Upper lobe of right lung (tissue), 1 donor: Measurements from ENCODE around the gene TRIM65. TPM values are rescaled to one million over a fixed set of nuclear protein-coding genes. Genes with fewer than 3 reads are reported as not detected.
"Not testable (repeated sequence)": the region's sequence is repeated elsewhere in the genome, so short reads cannot be mapped to it uniquely, and the experiment has no call there.

Experiments
- ATAC-seq: fragments of 200-7000 bp; cut with Tn5 transposase; one replicate; pipeline ENCODE4 v1.9.1; 2020; ENCODE audit warnings: mild to moderate bottlenecking, moderate library complexity
- DNase-seq: peaks from one replicate; pipeline ENCODE4 v3.0.0-alpha.2; 2020
- H3K27ac ChIP-seq: fragments of 200-600 bp; one replicate; pipeline ENCODE4 v1.8.0; 2022
- H3K27me3 ChIP-seq: fragments of 200-600 bp; one replicate; pipeline ENCODE4 v1.8.0; 2022; ENCODE audit warnings: mild to moderate bottlenecking
- H3K36me3 ChIP-seq: fragments of 200-600 bp; one replicate; pipeline ENCODE4 v1.8.0; 2022
- H3K4me1 ChIP-seq: fragments of 200-600 bp; one replicate; pipeline ENCODE4 v1.8.0; 2022
- H3K4me3 ChIP-seq: fragments of 200-600 bp; one replicate; pipeline ENCODE4 v1.8.0; 2022; ENCODE audit warnings: mild to moderate bottlenecking
- H3K9me3 ChIP-seq: fragments of 200-600 bp; one replicate; pipeline ENCODE4 v1.8.0; 2022
- intact Hi-C: fragments of 100-400 bp; cut with DNase I; formaldehyde crosslinking; loops from one replicate; pipeline ENCODE4 v1.11.0; 2022
- total RNA-seq: library from RNA; stranded (reverse); fragmentation: NEBNext Ultra II Directional; extraction: Animal tissue kit (Norgen Biotek cat#: 25700); gene quantifications from one replicate; pipeline ENCODE4 v1.2.1, GENCODE V29; 2021
- TF ChIP-seq, protein P1 (sequence below): fragments of 200-600 bp; IDR thresholded peaks from one replicate; pipeline ENCODE4 v1.8.0; 2022; ENCODE audit warnings: antibody characterized with exemption
- donor health status: DM: no; HTN: yes; CAD: no; lungs with severe emphysema.

TRIM65 gene
- total RNA-seq, 1 donor from 2014 or later: 28.7 TPM

DNA sequence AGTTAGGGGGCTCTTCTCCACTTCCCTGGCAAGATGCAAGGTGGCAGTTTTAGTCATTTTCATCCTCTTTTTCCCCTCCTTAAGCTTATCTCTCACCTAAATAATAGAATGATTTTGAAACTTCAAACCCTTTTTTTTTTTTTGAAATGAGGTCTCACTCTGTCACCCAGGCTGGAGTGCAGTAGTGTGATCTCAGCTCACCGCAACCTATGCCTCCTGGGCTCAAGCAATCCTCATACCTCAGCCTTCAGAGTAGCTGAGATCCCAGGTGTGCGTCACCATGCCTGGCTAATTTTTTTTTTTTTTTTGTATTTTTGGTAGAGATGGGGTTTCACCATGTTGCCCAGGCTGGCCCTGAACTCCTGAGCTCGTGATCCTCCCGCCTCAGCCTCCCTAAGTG, 31.9 kb downstream of the TRIM65 start:
- H3K9me3 ChIP-seq, H3K4me3 ChIP-seq, intact Hi-C loops, ATAC-seq, H3K36me3 ChIP-seq, DNase-seq, H3K27me3 ChIP-seq: not testable (repeated sequence)
- H3K4me1 ChIP-seq: peaks cover 27% of the 10 kb centered on the region
- peak overlapping the region; percentile 88 for H3K27ac ChIP-seq

DNA sequence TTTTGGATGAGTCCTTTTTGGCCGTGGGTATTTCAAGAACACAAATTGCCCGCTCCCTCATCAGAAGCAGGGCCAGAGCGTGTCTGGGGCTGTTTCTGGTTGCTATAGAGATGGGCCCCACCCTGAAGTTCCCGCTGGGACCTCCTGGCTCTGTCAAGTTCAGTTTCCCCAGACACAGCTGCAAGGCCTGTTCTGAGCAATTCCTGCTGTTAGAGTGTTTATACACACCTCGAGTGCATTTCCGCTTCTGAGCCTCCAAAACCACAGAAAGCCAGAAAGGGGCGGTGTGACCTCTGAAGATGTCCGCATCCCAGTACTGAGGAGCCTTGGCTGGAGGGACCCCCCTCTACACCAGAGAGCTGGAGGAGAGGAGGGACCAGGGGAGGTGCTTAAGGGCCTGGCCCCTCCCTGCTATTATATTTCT, 32.3 kb downstream of the TRIM65 start:
- no peak overlapping the region for H3K4me3 ChIP-seq
- H3K27ac ChIP-seq: peak overlapping the region; percentile 88
- TF ChIP-seq, protein P1, sequence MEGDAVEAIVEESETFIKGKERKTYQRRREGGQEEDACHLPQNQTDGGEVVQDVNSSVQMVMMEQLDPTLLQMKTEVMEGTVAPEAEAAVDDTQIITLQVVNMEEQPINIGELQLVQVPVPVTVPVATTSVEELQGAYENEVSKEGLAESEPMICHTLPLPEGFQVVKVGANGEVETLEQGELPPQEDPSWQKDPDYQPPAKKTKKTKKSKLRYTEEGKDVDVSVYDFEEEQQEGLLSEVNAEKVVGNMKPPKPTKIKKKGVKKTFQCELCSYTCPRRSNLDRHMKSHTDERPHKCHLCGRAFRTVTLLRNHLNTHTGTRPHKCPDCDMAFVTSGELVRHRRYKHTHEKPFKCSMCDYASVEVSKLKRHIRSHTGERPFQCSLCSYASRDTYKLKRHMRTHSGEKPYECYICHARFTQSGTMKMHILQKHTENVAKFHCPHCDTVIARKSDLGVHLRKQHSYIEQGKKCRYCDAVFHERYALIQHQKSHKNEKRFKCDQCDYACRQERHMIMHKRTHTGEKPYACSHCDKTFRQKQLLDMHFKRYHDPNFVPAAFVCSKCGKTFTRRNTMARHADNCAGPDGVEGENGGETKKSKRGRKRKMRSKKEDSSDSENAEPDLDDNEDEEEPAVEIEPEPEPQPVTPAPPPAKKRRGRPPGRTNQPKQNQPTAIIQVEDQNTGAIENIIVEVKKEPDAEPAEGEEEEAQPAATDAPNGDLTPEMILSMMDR: no peak
- H3K27me3 ChIP-seq: no peaks in the 10 kb centered on the region
- DNase-seq (peak; percentile 70), ATAC-seq (peak; percentile 85)
- intact Hi-C loops: no loop called here
- H3K4me1 ChIP-seq: peaks cover 23% of the 10 kb centered on the region
- H3K9me3 ChIP-seq: no peaks in the 10 kb centered on the region
- H3K36me3 ChIP-seq: no peaks in the 10 kb centered on the region

DNA sequence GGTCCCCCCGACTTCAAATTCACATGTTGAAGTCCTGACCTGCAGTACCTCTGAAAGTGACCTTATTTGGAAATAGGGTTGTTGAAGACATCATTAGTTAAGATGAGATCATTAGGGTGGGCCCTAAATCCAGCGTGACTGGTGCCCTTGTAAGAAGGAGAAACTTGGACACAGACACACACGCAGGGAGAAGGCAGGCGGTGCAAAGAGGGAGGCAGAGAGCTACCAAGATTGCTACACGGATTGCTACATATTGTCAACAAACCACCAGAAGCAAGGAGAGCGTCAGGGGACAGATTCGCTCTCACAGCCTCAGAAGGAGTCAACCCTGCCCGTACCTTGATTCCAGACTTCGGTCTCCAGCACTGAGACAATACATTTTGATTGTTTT, 34.8 kb downstream of the TRIM65 start:
- Histone ChIP-seq H3K27ac (no peak overlapping the region), H3K9me3 (no peaks in the 10 kb centered on the region), H3K4me1 (peaks cover 18% of the 10 kb centered on the region), H3K36me3 (no peaks in the 10 kb centered on the region), H3K4me3 (no peak overlapping the region), H3K27me3 (no peaks in the 10 kb centered on the region)
- ATAC-seq (no peak), DNase-seq (no peak)
- TF ChIP-seq, protein P1: no peak
- intact Hi-C loops: no loop called here

DNA sequence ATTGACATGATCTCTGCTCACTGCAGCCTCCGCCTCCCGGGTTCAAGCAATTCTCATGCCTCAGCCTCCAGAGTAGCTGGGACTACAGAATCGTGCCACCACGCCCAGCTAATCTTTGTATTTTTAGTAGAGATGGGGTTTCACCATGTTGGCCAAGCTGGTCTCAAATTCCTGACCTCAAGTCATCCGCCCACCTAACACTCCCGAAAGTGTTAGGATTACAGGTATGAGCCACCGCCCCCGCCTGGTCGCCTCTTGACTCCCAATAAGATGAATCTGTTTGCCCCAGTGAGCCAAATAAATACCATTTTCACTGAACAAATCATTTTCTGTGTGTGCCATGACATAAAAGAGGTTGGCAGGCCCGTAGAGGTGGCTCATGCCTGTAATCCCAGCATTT, 37.4 kb downstream of the TRIM65 start:
- intact Hi-C loops, H3K9me3 ChIP-seq, H3K36me3 ChIP-seq, H3K27me3 ChIP-seq, DNase-seq, ATAC-seq, H3K4me3 ChIP-seq: not testable (repeated sequence)
- peak overlapping the region; percentile 80 for H3K27ac ChIP-seq
- peaks cover 19% of the 10 kb centered on the region for H3K4me1 ChIP-seq

DNA sequence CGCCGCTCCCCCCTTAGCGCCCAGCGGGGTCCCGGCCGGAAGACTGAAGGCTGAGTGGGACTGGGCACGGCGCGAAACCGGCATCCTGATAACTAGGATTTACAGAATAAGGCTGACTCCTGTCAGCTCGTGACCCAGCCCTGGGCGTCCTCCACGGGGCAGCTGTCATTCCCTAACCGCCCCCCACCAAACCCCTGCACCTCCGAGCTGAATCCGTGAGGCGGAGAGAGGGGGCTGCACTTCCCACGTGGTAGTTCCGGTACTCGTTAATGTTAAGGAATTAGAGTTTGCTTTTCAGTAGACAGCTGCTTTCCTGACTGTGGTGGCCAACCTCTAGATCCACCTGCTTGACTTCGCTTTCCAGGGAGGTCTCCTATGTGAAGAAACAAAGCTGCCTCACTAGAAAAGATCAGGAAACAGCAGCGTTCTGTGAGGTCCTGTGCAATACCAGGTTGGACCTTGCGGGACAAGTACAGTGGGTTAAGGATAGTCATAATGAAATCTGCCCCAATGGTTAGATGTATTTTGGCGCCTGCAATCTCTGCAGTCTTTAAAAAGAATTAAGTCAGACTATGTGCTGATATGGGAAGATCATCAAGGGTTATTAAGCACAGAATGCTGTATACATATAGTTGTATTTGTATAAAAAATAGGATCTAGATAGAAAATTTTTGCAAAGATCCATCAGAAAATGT, 40.5 kb downstream of the TRIM65 start:
- ATAC-seq (no peak), DNase-seq (no peak)
- intact Hi-C loops: no loop called here
- H3K4me1 ChIP-seq: peaks cover 27% of the 10 kb centered on the region
- TF ChIP-seq, protein P1: no peak
- H3K27me3 ChIP-seq: no peaks in the 10 kb centered on the region
- peak overlapping the region; percentile 65 for H3K4me3 ChIP-seq
- H3K9me3 ChIP-seq: no peaks in the 10 kb centered on the region
- H3K36me3 ChIP-seq: peaks cover 15% of the 10 kb centered on the region
- peak overlapping the region; percentile 96 for H3K27ac ChIP-seq

DNA sequence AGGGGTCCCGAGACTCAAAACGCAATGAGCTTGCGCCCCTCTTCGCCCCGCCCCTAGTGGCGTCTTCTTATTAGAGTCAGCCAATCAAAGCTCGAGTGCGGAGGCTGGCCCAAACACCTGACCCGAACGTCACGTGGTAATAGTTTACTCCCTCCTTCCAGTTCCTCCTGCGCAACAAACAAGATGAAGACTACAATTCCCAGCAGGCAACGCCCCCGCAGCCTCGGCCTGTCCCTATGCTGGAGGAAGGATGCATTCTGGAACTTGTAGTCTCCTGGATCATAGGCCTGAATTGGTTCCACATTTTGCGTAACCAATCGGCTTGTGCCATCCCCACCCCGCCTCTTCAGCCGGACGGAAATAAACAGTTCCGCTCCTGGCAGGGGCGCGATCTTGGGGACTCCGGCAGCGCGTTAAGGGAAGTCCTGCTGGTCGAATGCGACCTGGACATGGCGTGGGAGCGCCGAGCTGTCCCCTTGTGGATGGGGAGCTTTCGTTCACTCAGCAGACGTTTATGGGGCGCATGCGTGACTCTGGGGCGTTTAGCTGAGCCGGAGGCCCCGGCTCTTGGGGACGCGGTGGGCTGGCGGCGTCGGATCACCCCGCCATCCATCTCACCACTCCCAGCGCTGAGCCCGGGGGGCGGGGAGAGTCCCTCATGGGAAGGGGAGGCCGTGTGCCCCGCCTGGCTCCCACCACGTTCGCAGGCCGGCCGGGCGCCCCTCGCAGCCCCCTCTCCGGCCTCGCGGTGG, 41.3 kb downstream of the TRIM65 start, which contains the start of gene WBP2:
WBP2 (minus strand) TSS at position 26 of the 752 bp plus-strand sequence. CDS start 38 bp downstream, outside the sequence.
- Histone ChIP-seq H3K27ac (peak within 1 kb of the TSS; percentile 96), H3K36me3 (peaks cover 22% of the 10 kb centered on the region), H3K9me3 (no peaks in the 10 kb centered on the region), H3K4me1 (peaks cover 27% of the 10 kb centered on the region), H3K27me3 (no peaks in the 10 kb centered on the region), H3K4me3 (peak within 1 kb of the TSS; percentile 65)
- DNase-seq (peak; percentile 98), ATAC-seq (peak; percentile 95)
- TF ChIP-seq, protein P1: peak; percentile 51
- intact Hi-C loops: no loop called here
